NOMO-1 treated with dmso at 0.1 percent for 144 hours (cell line): Measurements from ENCODE around the gene OR5B2.
"Not testable (repeated sequence)": the region's sequence is repeated elsewhere in the genome, so short reads cannot be mapped to it uniquely, and the experiment has no call there.

Experiments used
- DNase-seq: peaks from one replicate; lab custom pipeline; 2025; ENCODE audit not compliant: unreplicated experiment; lab: John Stamatoyannopoulos, UW

Gene OR5B2

GRCh38 chr11:58428021-58428420 lies at the start of gene OR5B2:
OR5B2 (minus strand) TSS chr11:58428121; CDS start chr11:58423261, 4,860 bp downstream.
- no peak for DNase-seq

DNA sequence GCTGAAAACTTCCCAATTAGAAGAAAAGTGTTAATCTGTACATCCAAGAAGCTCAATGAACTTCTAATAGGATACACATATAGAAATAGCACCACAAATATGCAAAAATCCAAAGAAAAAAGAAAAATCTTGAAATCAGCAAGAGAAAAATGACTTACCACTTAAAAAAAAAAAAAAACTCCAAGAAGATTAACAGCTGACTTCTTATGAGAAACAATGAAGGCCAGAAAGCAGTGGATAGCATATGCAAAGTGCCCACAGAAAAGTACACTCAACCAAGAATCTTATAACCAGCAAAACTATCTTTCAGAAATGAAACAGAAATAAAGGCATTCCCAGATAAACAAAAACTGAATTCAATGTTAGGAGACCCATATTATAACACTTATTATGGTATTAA lies 44.0 kb upstream of the OR5B2 start:
- no peak for DNase-seq

- DNase-seq, result no peak
Measured at GRCh38 chr11:58466293-58466692, 38.4 kb upstream of the OR5B2 start.

DNA sequence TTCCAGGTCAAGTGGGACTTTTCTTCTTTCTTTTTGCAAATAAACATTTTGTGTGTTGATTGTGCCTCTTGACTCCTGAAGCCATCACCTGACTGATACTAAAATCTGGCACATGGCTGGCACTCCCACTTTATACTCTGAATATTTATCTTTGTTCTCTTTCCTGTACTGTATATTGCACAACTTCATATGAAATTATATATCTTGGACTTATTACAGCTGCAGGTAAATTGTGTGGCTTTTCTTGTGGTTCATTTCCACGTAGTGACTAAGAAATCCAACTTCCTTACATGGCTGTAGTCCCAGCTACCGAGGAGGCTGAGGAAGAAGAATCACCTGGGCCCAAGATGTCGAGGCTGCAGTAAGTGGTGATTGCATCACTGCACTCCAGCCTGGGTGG lies 37.8 kb upstream of the OR5B2 start:
- no peak for DNase-seq

DNA sequence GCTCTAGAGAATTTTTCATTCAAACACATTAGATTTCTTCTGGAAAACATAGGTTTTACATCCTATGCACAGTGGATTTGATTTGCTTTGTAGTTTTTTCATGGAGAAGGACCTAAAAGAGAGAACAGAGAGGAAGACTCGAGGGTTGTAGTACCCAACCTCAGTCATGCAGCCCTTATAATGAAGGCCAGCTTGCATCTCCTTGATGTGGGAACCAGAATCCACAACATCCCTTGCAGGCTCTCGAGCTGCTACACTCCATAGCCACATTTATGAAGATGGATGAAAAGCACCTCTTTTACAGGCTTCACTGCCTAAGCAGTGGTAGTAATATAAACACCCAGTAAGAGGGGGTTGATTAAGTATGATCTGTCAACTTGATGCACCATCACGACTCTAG lies 23.7 kb upstream of the OR5B2 start:
- no peak for DNase-seq

- no peak for DNase-seq
Measured at GRCh38 chr11:58446294-58446693, 18.4 kb upstream of the OR5B2 start.

DNA sequence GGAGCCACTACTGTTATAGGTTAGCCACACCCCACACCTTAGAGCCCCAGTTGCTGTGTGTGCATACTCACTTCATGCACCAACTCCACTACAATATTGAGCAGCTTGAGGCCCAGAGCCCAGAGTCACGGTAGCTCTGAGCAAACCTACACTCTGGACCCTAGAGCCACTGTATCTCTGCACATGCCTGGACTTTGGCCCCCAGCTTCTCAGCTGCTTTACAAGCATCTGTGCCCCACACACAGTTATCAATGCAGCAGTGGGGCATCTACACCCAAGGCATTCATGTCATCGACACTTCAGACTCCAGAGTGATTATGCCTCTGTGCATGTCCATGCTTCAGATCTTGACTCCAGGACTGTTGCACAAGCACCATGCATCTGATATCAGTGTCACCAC lies 16.4 kb upstream of the OR5B2 start:
- no peak for DNase-seq

DNA sequence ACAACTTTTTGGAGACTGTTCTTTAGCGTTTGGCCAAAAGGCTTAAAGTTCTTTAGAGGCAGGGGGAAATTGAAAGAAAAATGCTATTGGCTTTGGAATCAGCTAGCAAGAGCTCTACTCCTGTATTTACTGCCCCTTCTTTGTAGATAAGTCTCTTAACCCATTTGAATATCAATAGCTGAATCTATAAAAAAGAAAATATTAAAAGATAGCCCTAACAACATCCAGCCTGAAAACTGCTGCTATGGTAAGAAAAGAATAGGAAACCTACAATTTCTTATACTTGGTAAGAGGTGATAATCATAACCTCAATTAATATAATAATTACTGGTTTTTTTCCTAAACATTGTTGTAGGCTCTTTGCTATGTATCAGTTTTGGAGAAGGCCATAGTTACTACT lies 14.2 kb upstream of the OR5B2 start, which contains the start of gene OR5B12:
TSS of gene OR5B12 (minus strand) at position 101 of the 400 bp plus-strand sequence. CDS start 2,085 bp downstream, outside the sequence.
- no peak for DNase-seq

GRCh38 chr11:58438486-58438885 lies 10.6 kb upstream of the OR5B2 start:
- DNase-seq, result no peak

DNA sequence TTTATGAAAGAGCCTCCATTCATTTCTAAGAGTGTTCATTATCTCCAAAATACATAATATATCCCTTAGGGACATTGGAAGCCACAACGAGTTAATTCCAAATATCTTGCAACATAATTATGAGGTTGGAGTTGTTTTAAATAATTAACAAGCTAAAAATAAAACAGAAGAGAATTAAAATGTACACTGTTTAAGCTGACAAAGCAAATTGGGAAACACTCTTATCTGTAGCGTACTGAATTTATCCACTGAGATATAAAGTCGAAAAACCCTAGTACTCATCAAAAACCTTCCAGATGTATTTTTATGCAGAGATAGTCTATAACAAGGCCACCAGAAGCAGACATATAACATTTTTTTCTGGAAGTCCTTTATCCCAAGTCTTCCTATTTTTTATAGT lies 6.3 kb upstream of the OR5B2 start:
- no peak for DNase-seq

DNA sequence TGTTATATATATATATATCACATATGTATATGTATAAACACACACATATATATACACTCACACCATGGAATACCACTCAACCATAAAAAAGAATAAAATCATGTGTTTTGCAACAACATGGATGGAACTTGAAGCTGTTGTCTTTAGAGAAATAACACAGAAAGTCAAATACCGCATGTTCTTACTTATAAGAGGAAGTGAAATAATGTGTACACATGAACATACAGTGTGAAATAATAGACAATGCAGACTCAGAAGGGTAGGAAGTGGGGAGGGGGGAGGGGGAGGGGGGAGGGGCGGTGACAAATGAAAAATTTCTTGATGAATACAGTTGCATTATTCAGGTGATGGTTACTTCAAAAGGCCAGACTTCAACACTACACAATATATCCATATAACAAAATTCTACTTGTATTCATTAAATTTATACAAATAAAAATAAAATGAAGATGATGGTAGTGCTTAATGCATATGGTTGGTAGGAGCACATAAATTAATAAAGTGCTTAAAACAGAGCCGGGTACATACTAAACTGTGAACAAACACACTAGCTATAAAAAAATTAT lies 5.8 kb upstream of the OR5B2 start:
- DNase-seq, result peak; percentile 10

DNA sequence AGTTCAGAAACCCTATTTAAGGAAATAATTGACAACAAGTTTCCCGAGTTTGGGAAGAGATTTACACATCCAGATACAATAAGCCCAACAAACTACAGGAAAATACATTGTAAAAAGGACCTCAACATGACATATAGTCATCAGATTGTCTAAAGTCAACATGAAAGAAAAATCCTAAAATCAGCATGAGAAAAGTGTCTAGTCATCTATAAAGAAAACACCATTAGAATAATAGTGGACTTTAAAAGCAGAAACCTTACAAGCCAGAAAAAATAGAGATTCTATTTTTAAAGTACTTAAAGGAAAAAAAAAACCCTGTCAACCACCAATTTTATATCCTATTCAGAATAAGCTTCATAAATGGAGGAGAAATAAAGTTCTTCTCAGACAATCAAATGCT lies 1.4 kb upstream of the OR5B2 start:
- DNase-seq, result no peak

GRCh38 chr11:58406774-58407173 lies 21.1 kb downstream of the OR5B2 start, which contains the start of gene OR5B3:
OR5B3 (minus strand) TSS chr11:58406874; CDS start chr11:58403409, 3,465 bp downstream.
- no peak for DNase-seq

DNA sequence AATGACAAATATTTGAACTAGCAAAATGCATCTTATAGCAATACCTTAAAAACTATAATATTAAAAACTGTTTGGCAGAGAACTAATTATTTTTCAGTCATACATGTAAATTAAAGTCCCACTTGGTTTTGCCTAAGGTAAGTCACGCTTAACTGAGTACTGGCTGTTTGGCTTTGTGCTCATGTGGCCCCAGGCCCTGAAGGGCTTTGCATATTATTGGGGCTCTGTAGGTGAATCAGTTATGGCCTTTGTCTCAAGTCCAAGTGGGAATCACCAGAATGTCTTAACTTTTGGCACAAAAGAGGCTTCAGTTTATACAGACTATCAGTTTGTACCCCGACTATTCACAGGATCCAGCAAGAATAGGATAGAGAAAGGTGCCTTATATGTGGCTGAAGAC lies 28.3 kb downstream of the OR5B2 start:
- DNase-seq, result not testable (repeated sequence)

GRCh38 chr11:58395581-58395980 lies 32.3 kb downstream of the OR5B2 start:
- no peak for DNase-seq

- DNase-seq, result no peak
Measured at GRCh38 chr11:58394195-58394594, 33.7 kb downstream of the OR5B2 start.

DNA sequence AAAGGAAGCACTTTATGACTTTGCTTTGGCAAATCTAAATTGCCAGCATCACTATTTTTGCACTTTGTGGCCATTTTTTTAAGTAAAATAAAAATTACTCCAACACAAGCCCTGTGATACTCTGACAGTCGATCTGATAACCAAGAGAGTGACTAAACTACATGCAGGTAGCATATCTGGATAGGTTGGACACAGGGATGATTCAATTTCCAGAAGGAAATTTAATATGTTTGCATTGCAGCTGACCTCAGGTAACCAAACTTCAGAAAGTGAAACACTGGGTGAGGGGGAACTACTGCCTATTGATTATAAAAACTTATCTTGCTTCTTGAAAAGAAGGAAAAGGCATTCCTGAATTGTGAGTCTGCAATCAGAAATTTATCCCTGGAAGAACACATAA lies 35.2 kb downstream of the OR5B2 start:
- no peak for DNase-seq

- no peak for DNase-seq
Measured at GRCh38 chr11:58391879-58392278, 36.0 kb downstream of the OR5B2 start.

- no peak for DNase-seq
Measured at GRCh38 chr11:58390551-58391063, 37.3 kb downstream of the OR5B2 start.
